ENCODE results near the gene ETFA. TPM values are rescaled to one million over a fixed set of nuclear protein-coding genes. Genes with fewer than 3 reads are reported as not detected.
A peak's percentile ranks its signal among the peaks of the same experiment; 100 is the strongest.
"Not testable (repeated sequence)": the region's sequence is repeated elsewhere in the genome, so short reads cannot be mapped to it uniquely, and the experiment has no call there.

The ETFA gene
- total RNA-seq, 1 experiment from 2014 or later: 164 TPM

DNA sequence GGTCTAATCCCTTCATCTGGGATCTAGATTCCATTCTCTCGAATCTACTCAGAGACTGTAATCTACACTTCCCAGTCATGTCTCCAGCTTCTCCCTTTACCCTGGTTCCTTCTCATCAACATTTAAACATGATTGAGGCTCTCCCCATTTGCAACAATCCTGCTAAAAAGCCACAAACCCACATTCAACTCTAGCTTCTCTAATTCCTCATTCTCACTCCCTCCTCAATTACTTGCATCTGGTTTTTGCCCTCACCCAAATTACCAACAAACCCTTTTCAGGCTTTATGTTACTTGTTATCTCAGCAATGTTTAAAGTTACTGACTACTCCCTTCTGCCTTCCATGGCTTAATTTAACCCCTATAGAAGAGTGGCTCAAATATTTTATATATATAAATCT lies 11.5 kb downstream of the ETFA start:
- Mint-ChIP-seq H3K27me3 (ENCODE audit: insufficient read depth, unreplicated experiment) (no peaks in the 10 kb centered on the region), H3K9me3 (ENCODE audit: unreplicated experiment) (no peaks in the 10 kb centered on the region), H3K36me3 (ENCODE audit: insufficient read depth, unreplicated experiment) (peaks cover 14% of the 10 kb centered on the region), H3K27ac (ENCODE audit: low read depth, unreplicated experiment) (no peak overlapping the region), H3K4me1 (ENCODE audit: insufficient read depth, unreplicated experiment) (peaks cover 6% of the 10 kb centered on the region), H3K4me3 (ENCODE audit: unreplicated experiment) (no peak overlapping the region)
- TF ChIP-seq, protein P1, sequence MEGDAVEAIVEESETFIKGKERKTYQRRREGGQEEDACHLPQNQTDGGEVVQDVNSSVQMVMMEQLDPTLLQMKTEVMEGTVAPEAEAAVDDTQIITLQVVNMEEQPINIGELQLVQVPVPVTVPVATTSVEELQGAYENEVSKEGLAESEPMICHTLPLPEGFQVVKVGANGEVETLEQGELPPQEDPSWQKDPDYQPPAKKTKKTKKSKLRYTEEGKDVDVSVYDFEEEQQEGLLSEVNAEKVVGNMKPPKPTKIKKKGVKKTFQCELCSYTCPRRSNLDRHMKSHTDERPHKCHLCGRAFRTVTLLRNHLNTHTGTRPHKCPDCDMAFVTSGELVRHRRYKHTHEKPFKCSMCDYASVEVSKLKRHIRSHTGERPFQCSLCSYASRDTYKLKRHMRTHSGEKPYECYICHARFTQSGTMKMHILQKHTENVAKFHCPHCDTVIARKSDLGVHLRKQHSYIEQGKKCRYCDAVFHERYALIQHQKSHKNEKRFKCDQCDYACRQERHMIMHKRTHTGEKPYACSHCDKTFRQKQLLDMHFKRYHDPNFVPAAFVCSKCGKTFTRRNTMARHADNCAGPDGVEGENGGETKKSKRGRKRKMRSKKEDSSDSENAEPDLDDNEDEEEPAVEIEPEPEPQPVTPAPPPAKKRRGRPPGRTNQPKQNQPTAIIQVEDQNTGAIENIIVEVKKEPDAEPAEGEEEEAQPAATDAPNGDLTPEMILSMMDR (IDR thresholded peaks at IDR 0.05; ENCODE audit: unreplicated experiment): no peak
- ChIA-PET CTCF (interaction anchor here (1.4 kb wide), 1 partner anchor 17 kb away, joined by 3 read pairs; no protein-coding TSS in a partner anchor), POLR2A (interaction anchor here (1.2 kb wide), 1 partner anchor 11 kb away, joined by 7 read pairs; the partner anchor contains the start of gene ETFA)
- no peak for DNase-seq (ENCODE audit: unreplicated experiment)
- intact Hi-C loops (cut with micrococcal nuclease): no loop called here
- no TSS peak for BruUV-seq (replicated peaks)

DNA sequence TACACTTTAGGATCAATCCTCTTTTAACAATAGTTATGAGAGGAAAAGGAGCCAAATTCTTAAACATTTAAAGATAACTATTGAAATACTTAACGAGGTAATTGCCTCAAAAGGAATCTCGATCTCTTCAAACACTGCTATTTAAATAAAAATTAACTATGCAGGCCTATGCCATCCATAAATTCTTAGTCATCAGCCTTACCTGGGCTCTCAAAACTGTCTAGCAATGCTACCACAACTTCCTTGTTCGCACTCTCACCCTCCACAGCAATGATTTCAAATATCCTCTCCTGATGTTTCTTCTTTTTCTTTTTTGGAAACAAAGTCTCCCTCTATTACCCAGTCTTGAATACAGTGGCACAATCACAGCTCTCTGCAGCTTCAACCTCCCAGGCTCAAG lies 12.3 kb downstream of the ETFA start:
- TF ChIP-seq, protein P1 (IDR thresholded peaks at IDR 0.05; ENCODE audit: unreplicated experiment): no peak
- ChIA-PET CTCF (interaction anchor here (1.4 kb wide), 1 partner anchor 17 kb away, joined by 3 read pairs; no protein-coding TSS in a partner anchor), POLR2A (interaction anchor here (1.2 to 1.3 kb wide), 2 partner anchors 10 to 13 kb away, joined by 4 to 5 read pairs; partner anchors contain the start of gene ETFA)
- Mint-ChIP-seq H3K9me3 (ENCODE audit: unreplicated experiment) (no peaks in the 10 kb centered on the region), H3K27ac (ENCODE audit: low read depth, unreplicated experiment) (peak overlapping the region; percentile 21), H3K36me3 (ENCODE audit: insufficient read depth, unreplicated experiment) (peaks cover 14% of the 10 kb centered on the region), H3K4me1 (ENCODE audit: insufficient read depth, unreplicated experiment) (peaks cover 6% of the 10 kb centered on the region), H3K27me3 (ENCODE audit: insufficient read depth, unreplicated experiment) (no peaks in the 10 kb centered on the region), H3K4me3 (ENCODE audit: unreplicated experiment) (no peak overlapping the region)
- no TSS peak for BruUV-seq (replicated peaks)
- intact Hi-C loops (cut with micrococcal nuclease): no loop called here
- no peak for DNase-seq (ENCODE audit: unreplicated experiment)

DNA sequence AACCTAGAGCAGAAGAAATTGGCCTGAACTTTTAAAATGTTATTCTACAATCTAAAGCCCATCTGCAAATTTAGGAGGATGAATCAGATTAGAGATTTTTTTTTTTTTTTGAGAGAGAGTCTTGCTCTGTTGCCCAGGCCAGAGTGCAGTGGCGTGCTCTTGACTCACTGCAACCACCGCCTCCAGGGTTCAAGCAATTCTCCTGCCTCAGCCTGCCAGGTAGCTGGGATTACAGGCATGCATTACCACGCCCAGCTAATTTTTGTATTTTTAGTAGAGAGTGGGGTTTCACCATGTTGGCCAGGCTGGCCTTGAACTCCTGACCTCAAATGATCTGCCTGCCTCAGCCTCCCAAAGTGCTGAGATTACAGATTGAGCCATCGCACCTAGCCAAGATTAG lies 13.3 kb downstream of the ETFA start:
- DNase-seq (ENCODE audit: unreplicated experiment); intact Hi-C loops (cut with micrococcal nuclease); CTCF ChIA-PET; H3K4me1 Mint-ChIP-seq (ENCODE audit: insufficient read depth, unreplicated experiment); H3K4me3 Mint-ChIP-seq (ENCODE audit: unreplicated experiment); H3K27ac Mint-ChIP-seq (ENCODE audit: low read depth, unreplicated experiment); H3K9me3 Mint-ChIP-seq (ENCODE audit: unreplicated experiment); H3K27me3 Mint-ChIP-seq (ENCODE audit: insufficient read depth, unreplicated experiment); BruUV-seq (replicated peaks): not testable (repeated sequence)
- H3K36me3 Mint-ChIP-seq (ENCODE audit: insufficient read depth, unreplicated experiment): peaks cover 14% of the 10 kb centered on the region
- POLR2A ChIA-PET: interaction anchor here (0.7 to 1.3 kb wide), 5 partner anchors 11 to 146 kb away, joined by 3 to 6 read pairs (median 4); partner anchors contain the start of gene ETFA

DNA sequence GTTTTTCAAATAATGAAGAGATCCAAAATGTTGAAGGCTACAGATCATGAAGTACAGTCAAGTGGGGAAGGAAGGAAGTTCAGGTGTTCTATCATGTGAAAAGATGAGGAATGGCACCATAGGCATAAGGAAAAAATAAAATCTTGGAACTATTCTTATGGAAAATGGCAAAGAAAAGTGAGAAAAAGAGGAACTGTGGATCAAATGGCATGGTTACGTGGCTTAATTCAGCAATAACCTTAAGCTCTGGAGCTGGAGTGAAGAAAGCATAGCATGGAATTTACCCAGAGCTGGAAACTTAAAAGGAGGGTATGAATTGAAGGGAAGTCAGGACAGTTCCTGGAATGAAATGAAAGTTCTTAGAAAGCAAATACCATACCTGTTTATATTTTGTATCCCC lies 14.4 kb downstream of the ETFA start:
- DNase-seq (ENCODE audit: unreplicated experiment): no peak
- ChIA-PET CTCF (no interaction called here), POLR2A (interaction anchor here (0.7 to 1.2 kb wide), 3 partner anchors 10 to 751 kb away, joined by 3 to 4 read pairs (median 3); no protein-coding TSS in a partner anchor)
- no peak overlapping the region for H3K27ac Mint-ChIP-seq (ENCODE audit: low read depth, unreplicated experiment)
- H3K4me1 Mint-ChIP-seq (ENCODE audit: insufficient read depth, unreplicated experiment): peaks cover 6% of the 10 kb centered on the region
- no peaks in the 10 kb centered on the region for H3K27me3 Mint-ChIP-seq (ENCODE audit: insufficient read depth, unreplicated experiment)
- H3K4me3 Mint-ChIP-seq (ENCODE audit: unreplicated experiment): no peak overlapping the region
- no TSS peak for BruUV-seq (replicated peaks)
- TF ChIP-seq, protein P1 (IDR thresholded peaks at IDR 0.05; ENCODE audit: unreplicated experiment): no peak
- intact Hi-C loops (cut with micrococcal nuclease): no loop called here
- H3K36me3 Mint-ChIP-seq (ENCODE audit: insufficient read depth, unreplicated experiment): peaks cover 15% of the 10 kb centered on the region
- H3K9me3 Mint-ChIP-seq (ENCODE audit: unreplicated experiment): no peaks in the 10 kb centered on the region

DNA sequence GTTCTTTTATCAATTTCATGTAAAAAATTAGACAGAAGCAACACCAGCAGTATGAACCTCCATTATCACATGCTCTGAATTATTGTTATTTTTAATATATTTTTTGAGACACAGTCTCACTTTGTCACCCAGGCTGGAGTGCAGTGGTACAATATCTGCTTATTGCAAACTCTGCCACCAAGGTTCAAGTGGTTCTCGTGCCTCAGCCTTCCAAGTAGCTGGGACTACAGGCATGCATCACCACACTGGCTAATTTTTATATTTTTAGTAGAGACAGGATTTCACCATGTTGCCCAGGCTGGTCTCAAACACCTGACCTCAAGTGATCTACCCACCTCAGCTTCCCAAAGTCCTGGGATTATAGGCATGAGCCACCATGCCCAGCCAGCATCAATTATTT lies 16.8 kb downstream of the ETFA start:
- H3K27me3 Mint-ChIP-seq (ENCODE audit: insufficient read depth, unreplicated experiment); H3K4me3 Mint-ChIP-seq (ENCODE audit: unreplicated experiment); H3K27ac Mint-ChIP-seq (ENCODE audit: low read depth, unreplicated experiment); H3K9me3 Mint-ChIP-seq (ENCODE audit: unreplicated experiment); H3K4me1 Mint-ChIP-seq (ENCODE audit: insufficient read depth, unreplicated experiment); DNase-seq (ENCODE audit: unreplicated experiment); intact Hi-C loops (cut with micrococcal nuclease); BruUV-seq (replicated peaks): not testable (repeated sequence)
- H3K36me3 Mint-ChIP-seq (ENCODE audit: insufficient read depth, unreplicated experiment): peaks cover 19% of the 10 kb centered on the region
- CTCF ChIA-PET: interaction anchor here (1.2 kb wide), 1 partner anchor 59 kb away, joined by 3 read pairs; no protein-coding TSS in a partner anchor
- POLR2A ChIA-PET: interaction anchor here (0.6 to 1.4 kb wide), 2 partner anchors 9 to 103 kb away, joined by 3 to 5 read pairs; no protein-coding TSS in a partner anchor

Measured in MCF 10A (cell line).